ENCODE measurements around the gene FBXW11. TPM values are rescaled to one million over a fixed set of nuclear protein-coding genes. Genes with fewer than 3 reads are reported as not detected.

The FBXW11 gene
- total and polyA plus RNA-seq, 2 of the 8 experiments (the other 6 are each of a cell fraction or from before 2014, with no cell fraction given), result 45.0 to 75.6 TPM

GRCh38 chr5:171931163-171931562 is 75.3 kb downstream of the FBXW11 start:
- ChIA-PET POLR2A (ENCODE audit: partially characterized antibody) (interaction anchor here (0.5 to 1.2 kb wide), 3 partner anchors 15 to 47 kb away, joined by 3 to 4 read pairs (median 3); no protein-coding TSS in a partner anchor), CTCF (ENCODE audit: partially characterized antibody) (interaction anchor here (0.9 kb wide), 1 partner anchor 62 kb away, joined by 3 read pairs; no protein-coding TSS in a partner anchor)
- FAIRE-seq, result no peak

More at GRCh38 chr5:171931163-171931562, 75.3 kb downstream of the FBXW11 start:
- WGBS, 2 experiments (ENCODE audit: extremely low coverage in 1 of 2, insufficient coverage in 1 of 2, insufficient read length in 1 of 2, insufficient replicate concordance in 2 of 2, low coverage in 1 of 2, low lambda C conversion rate in 2 of 2, missing lambda C conversion rate in 1 of 2), result 82% methylated on average over 2 of the region's 2 CpGs; no CpG with 5 or more reads in 1 of the 2 experiments
- Histone ChIP-seq H4K8ac (ENCODE audit: extremely low read depth, insufficient read depth, low read length) (no peak overlapping the region), H3K36me3 (ENCODE audit: control insufficient read depth in 2 of 4, insufficient read depth in 4 of 4, low read length in 3 of 4) (no peaks in the 10 kb centered on the region; a peak in 1 of 8 replicates), H3K9ac (replicated peaks in 1 of 4; ENCODE audit: extremely low read depth in 1 of 4, low read depth in 3 of 4, low read length in 3 of 4) (no peak overlapping the region), H3K27ac (ENCODE audit: low read depth, low read length) (no peak overlapping the region), H2BK12ac (ENCODE audit: low read depth, low read length) (no peak overlapping the region), H2BK15ac (ENCODE audit: low read length) (no peak overlapping the region), H3K56ac (replicated peaks; ENCODE audit: insufficient read length, low read depth, low read length) (no peak overlapping the region), H3K14ac (ENCODE audit: insufficient read length) (no peak overlapping the region), H3K4ac (replicated peaks; ENCODE audit: insufficient read length, low read depth, low read length) (no peak overlapping the region), H3K27me3 (replicated peaks in 1 of 4; ENCODE audit: control insufficient read depth in 3 of 4, extremely low read depth in 1 of 4, insufficient read depth in 3 of 4, low read length in 3 of 4) (no peaks in the 10 kb centered on the region), H2AFZ (ENCODE audit: low read length) (no peak overlapping the region), H3K79me2 (ENCODE audit: control insufficient read depth in 1 of 2, insufficient read depth in 2 of 2, low read length in 2 of 2) (peaks cover 0 to 97% of the 10 kb centered on the region in 2 experiments; a peak in 3 of 4 replicates), H2BK5ac (ENCODE audit: low read depth, low read length) (no peak overlapping the region), H3K18ac (ENCODE audit: extremely low read depth, low read length) (no peak overlapping the region), H3K4me2 (ENCODE audit: insufficient read depth in 1 of 2, low read depth in 2 of 2, low read length in 2 of 2) (no peak overlapping the region), H4K91ac (replicated peaks; ENCODE audit: insufficient read length, low read length) (no peak overlapping the region), H2AK5ac (ENCODE audit: low read depth, low read length) (no peak overlapping the region), H3K23ac (ENCODE audit: insufficient read length) (no peak overlapping the region), H3K9me3 (ENCODE audit: insufficient read depth in 2 of 2, low read depth in 1 of 2, low read length in 1 of 2) (no peaks in the 10 kb centered on the region; a peak in 1 of 4 replicates), H3K4me1 (replicated peaks in 1 of 4; ENCODE audit: control insufficient read depth in 3 of 4, insufficient read depth in 4 of 4, low read length in 3 of 4) (peaks cover 2 to 7% (median 3%) of the 10 kb centered on the region in 4 experiments; a peak in 5 of 7 replicates), H2BK120ac (replicated peaks; ENCODE audit: low read depth, low read length) (no peak overlapping the region), H4K5ac (ENCODE audit: insufficient read length, low read depth, low read length) (no peak overlapping the region), H4K20me1 (replicated peaks in 1 of 2; ENCODE audit: control insufficient read depth in 1 of 2, insufficient read depth in 2 of 2, low read length in 2 of 2) (peaks cover 3 to 9% of the 10 kb centered on the region in 2 experiments), H3K4me3 (ENCODE audit: extremely low read depth in 1 of 4, insufficient read depth in 2 of 4, low read depth in 3 of 4, low read length in 4 of 4) (no peak overlapping the region), H3K79me1 (ENCODE audit: low read depth, low read length) (peaks cover 2% of the 10 kb centered on the region; the same call in 1 of the 2 replicates), H3K23me2 (ENCODE audit: low read depth, low read length) (no peaks in the 10 kb centered on the region), H2BK20ac (ENCODE audit: low read length) (no peak overlapping the region)
- no peak for DNase-seq (ENCODE audit: low read depth in 1 of 2, low spot score in 2 of 2)
- TF ChIP-seq ASH2L (IDR thresholded peaks at IDR 0.05; ENCODE audit: low read length) (no peak), CREB1 (IDR thresholded peaks at IDR 0.05) (no peak), MAFK (IDR thresholded peaks at IDR 0.05; ENCODE audit: low read depth, low read length) (no peak), CHD1 (IDR thresholded peaks at IDR 0.05; ENCODE audit: low read depth, low read length) (no peak), TAF7 (optimal IDR thresholded peaks at IDR 0.05; ENCODE audit: borderline replicate concordance, low read depth, low read length) (no peak), MAX (IDR thresholded peaks at IDR 0.05) (no peak)

Measured in H1 (cell line).